Thyroid gland (tissue), 4 donors: ENCODE measurements around the gene NLRP9. TPM values are rescaled to one million over a fixed set of nuclear protein-coding genes. Genes with fewer than 3 reads are reported as not detected.

Experiments
- DNase-seq, 2 donors: peaks; one replicate each; pipeline ENCODE4 v3.0.0-alpha.2; 2019
- H3K27ac ChIP-seq, 3 donors: fragments of 200-600 bp; sonication (generic); 1 replicate in 2 of 3; 2 replicates in 1 of 3; pipeline ENCODE4 v1.5.1; 2016 to 2019; ENCODE audit warnings: mild to moderate bottlenecking in 1 of 3, moderate library complexity in 1 of 3
- H3K27me3 ChIP-seq: fragments of 200-600 bp; sonication (generic); one replicate; pipeline ENCODE4 v1.5.1; 2019
- H3K36me3 ChIP-seq, 2 donors: fragments of 200-600 bp; sonication (generic); one replicate each; pipeline ENCODE4 v1.5.1; 2016 to 2019
- H3K4me1 ChIP-seq, 2 donors: fragments of 200-600 bp; sonication (generic); one replicate each; pipeline ENCODE4 v1.5.1; 2017 to 2019
- H3K4me3 ChIP-seq, 3 donors: fragments of 200-600 bp; sonication (generic); replicated peaks in 1 of 3; 1 replicate in 2 of 3; 2 replicates in 1 of 3; pipeline ENCODE4 v1.5.1; 2016; ENCODE audit warnings: mild to moderate bottlenecking in 1 of 3
- H3K9me3 ChIP-seq: fragments of 200-600 bp; sonication (generic); one replicate; pipeline ENCODE4 v1.5.1; 2017
- CTCF ChIP-seq, 6 experiments: fragments of 200-600 bp in 3 of 6; fragments of 450-650 bp in 3 of 6; sonication (generic) in 3 of 6; IDR thresholded peaks; one replicate each; pipeline ENCODE4 v1.5.1; 2016 to 2019; ENCODE audit warnings: antibody characterized with exemption in 6 of 6, mild to moderate bottlenecking in 2 of 6, inconsistent platforms in 1 of 6, moderate library complexity in 1 of 6
- POLR2A ChIP-seq, 2 donors: fragments of 450-650 bp; IDR thresholded peaks; one replicate each; pipeline ENCODE4 v1.6.1; 2017; ENCODE audit warnings: antibody characterized with exemption in 2 of 2, mild to moderate bottlenecking in 2 of 2, moderate library complexity in 1 of 2
- WGBS, 2 donors: methylation state at CpG; one replicate each; pipeline ENCODE4 v1.1.5; 2017; 5-methylcytosine and 5-hydroxymethylcytosine counted together
- intact Hi-C: fragments of 100-400 bp; cut with DNase I; formaldehyde crosslinking; loops from one replicate; pipeline ENCODE4 v1.15.1; 2023
- total RNA-seq, 4 donors: library from RNA; depleted of rRNA; stranded (reverse); fragments of >200 nt; gene quantifications; one replicate each; pipeline ENCODE4 v1.2.3, GENCODE V29; 2016

Gene NLRP9
- total RNA-seq, 4 donors from 2014 or later, result not detected

- H3K36me3 ChIP-seq, result peaks cover 57 to 59% of the 10 kb centered on the region in 2 donors
- no peak for DNase-seq
- H3K4me1 ChIP-seq, result no peaks in the 10 kb centered on the region
- H3K27me3 ChIP-seq, result no peaks in the 10 kb centered on the region
- intact Hi-C loops, result no loop called here
- H3K4me3 ChIP-seq, result no peak overlapping the region
- 91 to 95% methylated on average over 12 of the region's 12 CpGs for WGBS, 2 donors
- H3K9me3 ChIP-seq, result no peaks in the 10 kb centered on the region
- H3K27ac ChIP-seq, result no peak overlapping the region
- no peak for TF ChIP-seq POLR2A (IDR thresholded peaks at IDR 0.05)
- no peak for TF ChIP-seq CTCF (IDR thresholded peaks at IDR 0.05)
Observed at GRCh38 chr19:55697069-55697440, 41.1 kb downstream of the NLRP9 start.

GRCh38 chr19:55696301-55697068, 41.7 kb downstream of the NLRP9 start:
- no peaks in the 10 kb centered on the region for H3K9me3 ChIP-seq
- H3K27me3 ChIP-seq, result no peaks in the 10 kb centered on the region
- no peak overlapping the region for H3K4me3 ChIP-seq
- intact Hi-C loops, result no loop called here
- H3K27ac ChIP-seq, result no peak overlapping the region
- 95 to 97% methylated on average over 13 to 19 of the region's 20 CpGs for WGBS, 2 donors
- no peaks in the 10 kb centered on the region for H3K4me1 ChIP-seq
- no peak for DNase-seq
- peaks cover 62 to 63% of the 10 kb centered on the region in 2 donors for H3K36me3 ChIP-seq
- TF ChIP-seq CTCF (IDR thresholded peaks at IDR 0.05) (no peak), POLR2A (IDR thresholded peaks at IDR 0.05) (no peak)

- TF ChIP-seq CTCF (IDR thresholded peaks at IDR 0.05) (no peak), POLR2A (IDR thresholded peaks at IDR 0.05) (no peak)
- Histone ChIP-seq H3K4me1 (no peaks in the 10 kb centered on the region), H3K9me3 (no peaks in the 10 kb centered on the region), H3K27me3 (no peaks in the 10 kb centered on the region), H3K36me3 (peaks cover 66 to 68% of the 10 kb centered on the region in 2 donors), H3K27ac (no peak overlapping the region), H3K4me3 (no peak overlapping the region)
- no peak for DNase-seq
- intact Hi-C loops, result no loop called here
- WGBS, 2 donors, result 90 to 93% methylated on average over 17 to 19 of the region's 23 CpGs
Observed at GRCh38 chr19:55695511-55696290, 42.5 kb downstream of the NLRP9 start.

- peaks cover 71 to 73% of the 10 kb centered on the region in 2 donors for H3K36me3 ChIP-seq
- no peak overlapping the region for H3K27ac ChIP-seq
- H3K4me1 ChIP-seq, result no peaks in the 10 kb centered on the region
- intact Hi-C loops, result no loop called here
- H3K4me3 ChIP-seq, result no peak overlapping the region
- TF ChIP-seq CTCF (IDR thresholded peaks at IDR 0.05) (no peak), POLR2A (IDR thresholded peaks at IDR 0.05) (no peak)
- 94 to 97% methylated on average over 22 to 23 of the region's 37 CpGs for WGBS, 2 donors
- DNase-seq, result no peak
- H3K9me3 ChIP-seq, result no peaks in the 10 kb centered on the region
- no peaks in the 10 kb centered on the region for H3K27me3 ChIP-seq
Observed at GRCh38 chr19:55694656-55695491, 43.3 kb downstream of the NLRP9 start.
